GM12801 (cell line): ENCODE measurements around the gene FEN1.

Experiments
- CTCF ChIP-seq: IDR thresholded peaks from one replicate; pipeline ENCODE4 v1.5.1; 2011; ENCODE audit warnings: control low read depth; ENCODE audit not compliant: insufficient read length; ENCODE audit errors: extremely low read depth

FEN1 gene

GRCh38 chr11:61753672-61754071, 39.0 kb upstream of the FEN1 start:
- no peak for TF ChIP-seq CTCF

DNA sequence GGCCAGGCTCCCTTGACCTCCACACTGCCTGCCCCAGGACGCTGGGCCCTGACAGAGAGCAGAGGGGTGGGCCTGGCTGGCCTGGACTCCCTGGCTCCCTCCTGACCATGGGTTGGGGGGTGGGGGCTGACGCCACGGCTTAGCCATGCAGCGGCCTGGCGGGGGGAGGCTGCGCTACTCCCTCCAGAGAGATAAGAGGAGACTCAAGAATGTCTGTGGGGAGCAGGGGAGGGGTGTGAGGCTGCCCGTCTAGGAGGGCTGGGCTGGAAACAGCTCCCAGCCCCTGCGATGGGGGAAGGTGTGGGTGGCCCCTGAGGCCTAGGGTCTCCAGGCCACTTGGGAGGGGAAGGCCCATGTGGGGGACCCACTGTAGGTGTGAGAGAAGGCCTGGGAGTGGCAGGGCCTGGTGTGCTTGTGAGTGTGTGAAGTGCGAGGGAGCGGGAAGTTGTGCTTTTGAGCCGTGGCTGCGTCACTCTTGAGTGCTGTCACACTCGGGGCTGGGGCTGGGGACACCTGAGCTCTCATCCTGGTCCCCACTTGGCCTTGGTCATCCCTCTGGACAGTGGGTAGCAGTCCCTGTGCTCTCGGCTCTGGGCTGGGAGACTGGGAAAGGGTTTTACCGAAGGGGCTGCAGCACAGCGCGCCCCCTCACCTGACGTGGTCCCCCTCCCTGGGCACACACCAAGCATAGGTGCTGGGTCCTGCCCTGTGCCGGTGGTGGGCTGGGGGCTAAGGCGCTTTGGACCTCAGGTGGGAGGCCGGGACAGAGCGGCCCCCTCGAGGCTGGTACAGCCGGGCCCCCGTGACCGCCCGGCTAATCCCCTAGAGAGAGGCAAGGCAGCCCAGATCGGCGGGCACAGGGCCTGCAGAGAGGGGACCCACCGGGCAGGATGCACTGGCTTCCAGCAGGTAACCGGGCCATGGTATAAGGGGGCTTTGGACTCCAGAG, 37.9 kb upstream of the FEN1 start:
- TF ChIP-seq CTCF, result no peak

GRCh38 chr11:61756147-61756451, 36.6 kb upstream of the FEN1 start:
- TF ChIP-seq CTCF, result no peak

DNA sequence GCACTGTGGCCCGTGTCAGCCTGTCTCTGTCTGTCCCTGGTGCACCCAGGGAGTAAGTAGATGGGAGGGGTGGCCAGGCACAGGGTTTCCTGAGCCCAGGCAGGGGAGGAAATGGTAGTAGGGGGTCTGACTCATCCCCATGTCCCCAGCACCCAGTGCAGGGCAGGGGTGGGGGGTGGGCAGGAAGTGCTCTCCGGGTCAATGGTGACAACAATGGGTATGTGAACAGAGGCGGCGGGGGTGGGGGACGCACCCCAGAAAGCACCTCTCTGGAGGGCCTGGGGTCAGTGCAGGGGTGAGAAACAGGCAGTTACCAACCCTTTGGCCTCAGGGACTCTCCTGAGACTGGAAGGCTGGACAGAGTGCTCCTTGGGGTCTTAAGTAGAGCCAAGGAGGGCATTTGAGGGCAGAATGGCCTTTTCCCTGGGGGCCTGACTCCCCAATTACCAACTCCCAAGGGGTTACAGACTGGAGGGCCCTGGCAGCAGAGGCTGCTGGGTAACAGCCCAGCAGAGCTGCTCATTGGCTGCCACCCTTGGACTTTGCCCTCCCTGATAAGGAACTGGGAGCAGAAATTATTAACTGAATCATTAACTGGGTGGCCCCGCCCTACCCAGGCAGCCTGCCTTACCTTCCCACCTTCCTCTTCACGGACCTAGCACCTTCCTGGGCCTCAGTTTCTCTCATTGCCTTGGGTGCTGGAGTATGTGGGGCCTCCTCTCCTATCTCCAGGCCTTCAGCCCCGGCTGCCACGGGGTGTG, 36.1 kb upstream of the FEN1 start:
- TF ChIP-seq CTCF, result no peak

DNA sequence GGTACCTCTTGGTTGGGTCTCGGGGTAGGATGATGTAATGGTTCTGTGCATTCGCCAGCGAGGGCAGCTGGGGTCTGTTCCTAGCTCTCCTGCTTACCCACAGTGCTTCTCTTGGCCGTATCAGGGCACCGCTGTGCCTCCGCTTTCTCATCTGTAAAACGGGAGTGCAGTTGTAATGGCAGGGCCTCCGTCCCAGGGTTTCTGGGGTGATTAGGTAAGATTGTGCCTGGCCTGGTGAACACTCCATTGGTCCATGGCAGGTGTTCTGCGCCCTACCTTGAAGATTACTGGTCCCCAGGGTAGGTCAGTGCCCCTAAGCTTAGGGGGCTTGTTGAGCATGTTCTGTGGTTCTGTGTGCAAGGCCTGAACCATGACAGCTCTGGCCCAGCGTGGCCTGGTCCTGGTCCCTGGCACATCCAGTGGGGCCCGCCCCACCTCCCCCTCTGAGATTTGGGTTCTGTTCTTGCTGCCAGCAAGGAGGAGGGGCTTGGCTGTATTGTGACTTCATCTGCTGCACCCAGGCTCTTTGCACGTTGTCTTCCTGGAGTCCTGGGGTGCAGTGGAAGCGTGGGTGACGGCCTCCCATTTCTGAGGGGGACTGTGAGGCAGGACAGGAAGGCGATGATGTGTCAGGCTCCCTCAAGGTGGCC, 35.4 kb upstream of the FEN1 start:
- TF ChIP-seq CTCF, result no peak

GRCh38 chr11:61760946-61761345, 31.8 kb upstream of the FEN1 start:
- TF ChIP-seq CTCF, result no peak

- TF ChIP-seq CTCF, result no peak
Observed at GRCh38 chr11:61761440-61762222, 31.1 kb upstream of the FEN1 start.
